ENCODE data around the gene TSPAN12.

Gene TSPAN12

DNA sequence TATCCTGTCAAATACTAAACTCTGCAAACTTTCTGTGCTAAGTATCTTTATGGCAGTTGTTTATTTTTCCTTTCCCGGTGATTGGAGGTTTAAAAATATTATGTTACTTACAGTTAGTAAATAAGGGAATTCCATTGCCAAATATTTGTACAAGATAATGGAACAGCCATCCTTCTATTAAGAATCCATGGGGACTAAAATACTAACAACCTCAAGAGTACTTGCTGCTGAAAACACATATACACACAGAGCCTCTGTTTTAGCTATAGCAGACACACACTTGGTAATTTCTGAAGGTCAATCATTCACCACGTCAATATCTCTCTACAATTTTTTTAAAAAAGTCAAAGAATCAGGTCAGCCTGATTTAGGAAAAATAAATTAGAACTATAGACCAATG is 32.4 kb downstream of the TSPAN12 start:
- no peak for DNase-seq (ENCODE audit: low read depth in 1 of 2, low spot score in 1 of 2)
- Histone ChIP-seq H3K27ac (replicated peaks) (no peak overlapping the region), H3K27me3 (ENCODE audit: insufficient read depth, poor library complexity, severe bottlenecking) (peaks cover 4% of the 10 kb centered on the region), H3K4me3 (replicated peaks; ENCODE audit: insufficient read depth, low read length) (no peak overlapping the region)
- TF ChIP-seq POLR2AphosphoS5 (IDR thresholded peaks at IDR 0.05; ENCODE audit: low read depth), result no peak
- TF ChIP-seq, protein P1, sequence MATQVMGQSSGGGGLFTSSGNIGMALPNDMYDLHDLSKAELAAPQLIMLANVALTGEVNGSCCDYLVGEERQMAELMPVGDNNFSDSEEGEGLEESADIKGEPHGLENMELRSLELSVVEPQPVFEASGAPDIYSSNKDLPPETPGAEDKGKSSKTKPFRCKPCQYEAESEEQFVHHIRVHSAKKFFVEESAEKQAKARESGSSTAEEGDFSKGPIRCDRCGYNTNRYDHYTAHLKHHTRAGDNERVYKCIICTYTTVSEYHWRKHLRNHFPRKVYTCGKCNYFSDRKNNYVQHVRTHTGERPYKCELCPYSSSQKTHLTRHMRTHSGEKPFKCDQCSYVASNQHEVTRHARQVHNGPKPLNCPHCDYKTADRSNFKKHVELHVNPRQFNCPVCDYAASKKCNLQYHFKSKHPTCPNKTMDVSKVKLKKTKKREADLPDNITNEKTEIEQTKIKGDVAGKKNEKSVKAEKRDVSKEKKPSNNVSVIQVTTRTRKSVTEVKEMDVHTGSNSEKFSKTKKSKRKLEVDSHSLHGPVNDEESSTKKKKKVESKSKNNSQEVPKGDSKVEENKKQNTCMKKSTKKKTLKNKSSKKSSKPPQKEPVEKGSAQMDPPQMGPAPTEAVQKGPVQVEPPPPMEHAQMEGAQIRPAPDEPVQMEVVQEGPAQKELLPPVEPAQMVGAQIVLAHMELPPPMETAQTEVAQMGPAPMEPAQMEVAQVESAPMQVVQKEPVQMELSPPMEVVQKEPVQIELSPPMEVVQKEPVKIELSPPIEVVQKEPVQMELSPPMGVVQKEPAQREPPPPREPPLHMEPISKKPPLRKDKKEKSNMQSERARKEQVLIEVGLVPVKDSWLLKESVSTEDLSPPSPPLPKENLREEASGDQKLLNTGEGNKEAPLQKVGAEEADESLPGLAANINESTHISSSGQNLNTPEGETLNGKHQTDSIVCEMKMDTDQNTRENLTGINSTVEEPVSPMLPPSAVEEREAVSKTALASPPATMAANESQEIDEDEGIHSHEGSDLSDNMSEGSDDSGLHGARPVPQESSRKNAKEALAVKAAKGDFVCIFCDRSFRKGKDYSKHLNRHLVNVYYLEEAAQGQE (IDR thresholded peaks at IDR 0.05; ENCODE audit: insufficient replicate concordance, low read depth), result no peak
- TF ChIP-seq SPI1 (IDR thresholded peaks at IDR 0.05; ENCODE audit: borderline replicate concordance, low read depth), result no peak
- TF ChIP-seq GABPA (IDR thresholded peaks at IDR 0.05; ENCODE audit: low read depth), result no peak
- TF ChIP-seq, protein P2, sequence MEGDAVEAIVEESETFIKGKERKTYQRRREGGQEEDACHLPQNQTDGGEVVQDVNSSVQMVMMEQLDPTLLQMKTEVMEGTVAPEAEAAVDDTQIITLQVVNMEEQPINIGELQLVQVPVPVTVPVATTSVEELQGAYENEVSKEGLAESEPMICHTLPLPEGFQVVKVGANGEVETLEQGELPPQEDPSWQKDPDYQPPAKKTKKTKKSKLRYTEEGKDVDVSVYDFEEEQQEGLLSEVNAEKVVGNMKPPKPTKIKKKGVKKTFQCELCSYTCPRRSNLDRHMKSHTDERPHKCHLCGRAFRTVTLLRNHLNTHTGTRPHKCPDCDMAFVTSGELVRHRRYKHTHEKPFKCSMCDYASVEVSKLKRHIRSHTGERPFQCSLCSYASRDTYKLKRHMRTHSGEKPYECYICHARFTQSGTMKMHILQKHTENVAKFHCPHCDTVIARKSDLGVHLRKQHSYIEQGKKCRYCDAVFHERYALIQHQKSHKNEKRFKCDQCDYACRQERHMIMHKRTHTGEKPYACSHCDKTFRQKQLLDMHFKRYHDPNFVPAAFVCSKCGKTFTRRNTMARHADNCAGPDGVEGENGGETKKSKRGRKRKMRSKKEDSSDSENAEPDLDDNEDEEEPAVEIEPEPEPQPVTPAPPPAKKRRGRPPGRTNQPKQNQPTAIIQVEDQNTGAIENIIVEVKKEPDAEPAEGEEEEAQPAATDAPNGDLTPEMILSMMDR (IDR thresholded peaks at IDR 0.05; ENCODE audit: insufficient read depth, low read length), result no peak

DNA sequence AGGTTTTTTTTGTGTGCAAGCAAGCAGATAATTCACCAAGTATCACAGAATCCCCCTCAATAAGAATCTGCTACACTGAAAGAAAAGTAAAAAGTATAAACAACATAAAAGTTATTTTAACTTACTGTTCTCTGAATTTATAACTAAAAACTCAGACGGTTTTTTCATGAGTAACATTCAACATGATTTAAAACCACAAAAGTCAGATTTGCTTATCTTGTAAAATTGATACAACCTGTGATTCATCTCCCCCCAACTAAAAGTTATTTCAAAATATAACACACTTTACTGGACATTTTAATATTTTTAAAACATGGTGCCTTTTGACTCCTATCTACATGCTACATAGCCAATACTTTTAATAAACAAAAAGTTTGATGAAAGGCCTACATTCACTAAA is 32.8 kb downstream of the TSPAN12 start:
- DNase-seq (ENCODE audit: low read depth in 1 of 2, low spot score in 1 of 2), result no peak
- no peak for TF ChIP-seq POLR2AphosphoS5 (IDR thresholded peaks at IDR 0.05; ENCODE audit: low read depth)
- TF ChIP-seq, protein P1 (IDR thresholded peaks at IDR 0.05; ENCODE audit: insufficient replicate concordance, low read depth), result no peak
- TF ChIP-seq SPI1 (IDR thresholded peaks at IDR 0.05; ENCODE audit: borderline replicate concordance, low read depth), result no peak
- TF ChIP-seq, protein P2 (IDR thresholded peaks at IDR 0.05; ENCODE audit: insufficient read depth, low read length), result no peak
- no peak for TF ChIP-seq GABPA (IDR thresholded peaks at IDR 0.05; ENCODE audit: low read depth)
- Histone ChIP-seq H3K4me3 (replicated peaks; ENCODE audit: insufficient read depth, low read length) (no peak overlapping the region), H3K27me3 (ENCODE audit: insufficient read depth, poor library complexity, severe bottlenecking) (peaks cover 4% of the 10 kb centered on the region), H3K27ac (replicated peaks) (no peak overlapping the region)

DNA sequence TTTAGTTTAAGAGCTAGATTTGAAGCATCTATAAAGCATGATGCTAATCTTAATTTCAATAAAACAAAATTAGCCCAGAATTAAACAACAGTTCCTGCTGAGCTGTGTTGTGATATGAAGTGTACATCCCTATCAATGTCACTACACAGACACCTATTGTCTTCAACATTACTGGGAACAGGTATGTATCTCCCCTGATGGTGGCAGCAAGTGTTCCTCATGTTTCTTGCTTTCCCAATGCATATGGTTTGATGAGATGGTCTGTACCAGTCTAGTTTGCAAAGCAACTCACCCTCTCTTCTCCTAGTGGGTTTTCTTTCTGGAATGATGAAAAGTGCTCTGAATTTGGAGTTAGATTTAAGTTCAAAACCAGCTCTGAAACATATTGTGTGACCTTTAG is 38.1 kb downstream of the TSPAN12 start:
- Histone ChIP-seq H3K4me3 (replicated peaks; ENCODE audit: insufficient read depth, low read length) (no peak overlapping the region), H3K27me3 (ENCODE audit: insufficient read depth, poor library complexity, severe bottlenecking) (peaks cover 4% of the 10 kb centered on the region), H3K27ac (replicated peaks) (no peak overlapping the region)
- TF ChIP-seq SPI1 (IDR thresholded peaks at IDR 0.05; ENCODE audit: borderline replicate concordance, low read depth), result no peak
- TF ChIP-seq, protein P2 (IDR thresholded peaks at IDR 0.05; ENCODE audit: insufficient read depth, low read length), result no peak
- no peak for TF ChIP-seq POLR2AphosphoS5 (IDR thresholded peaks at IDR 0.05; ENCODE audit: low read depth)
- no peak for TF ChIP-seq GABPA (IDR thresholded peaks at IDR 0.05; ENCODE audit: low read depth)
- TF ChIP-seq, protein P1 (IDR thresholded peaks at IDR 0.05; ENCODE audit: insufficient replicate concordance, low read depth), result no peak
- no peak for DNase-seq (ENCODE audit: low read depth in 1 of 2, low spot score in 1 of 2)

Data from HL-60 (cell line).